ENCODE measurements around the gene MESP1.
"Not testable (repeated sequence)": the region's sequence is repeated elsewhere in the genome, so short reads cannot be mapped to it uniquely, and the experiment has no call there.

Gene MESP1, protein sequence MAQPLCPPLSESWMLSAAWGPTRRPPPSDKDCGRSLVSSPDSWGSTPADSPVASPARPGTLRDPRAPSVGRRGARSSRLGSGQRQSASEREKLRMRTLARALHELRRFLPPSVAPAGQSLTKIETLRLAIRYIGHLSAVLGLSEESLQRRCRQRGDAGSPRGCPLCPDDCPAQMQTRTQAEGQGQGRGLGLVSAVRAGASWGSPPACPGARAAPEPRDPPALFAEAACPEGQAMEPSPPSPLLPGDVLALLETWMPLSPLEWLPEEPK

DNA sequence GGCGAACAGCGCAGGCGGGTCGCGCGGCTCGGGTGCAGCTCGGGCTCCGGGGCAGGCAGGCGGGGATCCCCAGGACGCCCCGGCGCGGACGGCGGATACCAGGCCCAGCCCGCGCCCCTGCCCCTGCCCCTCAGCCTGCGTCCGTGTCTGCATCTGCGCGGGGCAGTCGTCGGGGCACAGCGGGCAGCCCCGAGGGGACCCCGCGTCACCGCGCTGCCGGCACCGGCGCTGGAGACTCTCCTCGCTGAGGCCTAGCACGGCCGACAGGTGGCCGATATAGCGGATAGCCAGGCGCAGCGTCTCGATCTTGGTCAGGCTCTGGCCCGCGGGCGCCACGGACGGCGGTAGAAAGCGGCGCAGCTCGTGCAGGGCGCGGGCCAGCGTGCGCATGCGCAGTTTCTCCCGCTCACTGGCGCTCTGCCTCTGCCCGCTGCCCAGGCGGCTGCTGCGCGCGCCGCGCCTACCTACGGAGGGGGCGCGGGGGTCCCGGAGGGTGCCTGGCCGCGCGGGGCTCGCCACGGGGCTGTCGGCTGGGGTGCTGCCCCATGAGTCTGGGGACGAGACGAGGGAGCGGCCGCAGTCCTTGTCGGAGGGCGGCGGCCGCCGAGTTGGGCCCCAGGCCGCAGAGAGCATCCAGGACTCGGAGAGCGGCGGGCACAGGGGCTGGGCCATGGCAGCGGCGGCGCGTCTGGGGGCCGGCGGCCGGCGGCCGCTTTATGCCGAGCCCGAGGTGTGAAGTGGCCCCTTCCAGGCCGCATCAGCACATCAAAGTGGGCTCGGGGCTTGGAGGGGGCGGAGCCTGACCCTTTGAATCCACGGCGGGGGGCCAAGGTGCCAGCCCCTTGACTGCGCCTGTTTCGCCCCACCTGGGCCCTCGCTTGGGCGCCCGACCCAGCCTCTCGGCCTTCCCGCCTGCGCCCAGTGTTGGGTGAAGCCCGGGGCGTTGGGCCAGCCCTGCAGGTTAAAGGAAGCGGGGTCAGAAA, at the start of gene MESP1:
Gene MESP1 (minus strand): TSS at position 690 of the 983 bp plus-strand sequence. CDS start 18 bp downstream, at position 672.
- peak; percentile 73 to 85 (median 78) for DNase-seq (ENCODE audit: low read depth in 3 of 3)

DNA sequence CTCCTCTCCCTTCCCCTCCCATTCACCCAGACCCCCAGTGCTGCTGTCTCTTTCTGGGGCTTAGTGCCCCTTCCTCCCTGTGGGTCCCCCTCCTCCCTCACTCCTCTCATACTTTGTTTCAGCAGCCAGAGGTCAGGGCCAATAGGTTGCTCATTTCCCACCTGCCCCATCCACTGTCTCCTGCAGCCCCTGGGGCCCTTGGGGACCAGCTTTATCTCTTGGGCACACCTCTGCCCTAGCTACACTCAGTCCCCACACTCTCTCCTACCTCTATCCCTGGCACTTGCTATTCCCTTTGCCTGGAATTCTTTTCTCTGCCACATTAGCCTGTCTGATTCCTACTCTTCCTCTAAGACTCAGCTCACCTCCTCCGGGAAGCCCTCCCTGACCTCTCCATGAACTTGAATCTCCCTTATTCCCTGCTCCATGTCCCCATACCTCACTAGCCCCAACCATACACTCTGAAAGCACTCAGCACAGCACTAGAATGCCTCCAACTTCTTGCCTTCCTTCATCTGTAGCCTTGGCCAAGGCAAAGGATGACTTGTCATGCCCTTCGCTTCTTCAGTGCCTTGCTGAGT, 49.0 kb upstream of the MESP1 start:
- no peak for DNase-seq (ENCODE audit: low read depth in 3 of 3)

DNA sequence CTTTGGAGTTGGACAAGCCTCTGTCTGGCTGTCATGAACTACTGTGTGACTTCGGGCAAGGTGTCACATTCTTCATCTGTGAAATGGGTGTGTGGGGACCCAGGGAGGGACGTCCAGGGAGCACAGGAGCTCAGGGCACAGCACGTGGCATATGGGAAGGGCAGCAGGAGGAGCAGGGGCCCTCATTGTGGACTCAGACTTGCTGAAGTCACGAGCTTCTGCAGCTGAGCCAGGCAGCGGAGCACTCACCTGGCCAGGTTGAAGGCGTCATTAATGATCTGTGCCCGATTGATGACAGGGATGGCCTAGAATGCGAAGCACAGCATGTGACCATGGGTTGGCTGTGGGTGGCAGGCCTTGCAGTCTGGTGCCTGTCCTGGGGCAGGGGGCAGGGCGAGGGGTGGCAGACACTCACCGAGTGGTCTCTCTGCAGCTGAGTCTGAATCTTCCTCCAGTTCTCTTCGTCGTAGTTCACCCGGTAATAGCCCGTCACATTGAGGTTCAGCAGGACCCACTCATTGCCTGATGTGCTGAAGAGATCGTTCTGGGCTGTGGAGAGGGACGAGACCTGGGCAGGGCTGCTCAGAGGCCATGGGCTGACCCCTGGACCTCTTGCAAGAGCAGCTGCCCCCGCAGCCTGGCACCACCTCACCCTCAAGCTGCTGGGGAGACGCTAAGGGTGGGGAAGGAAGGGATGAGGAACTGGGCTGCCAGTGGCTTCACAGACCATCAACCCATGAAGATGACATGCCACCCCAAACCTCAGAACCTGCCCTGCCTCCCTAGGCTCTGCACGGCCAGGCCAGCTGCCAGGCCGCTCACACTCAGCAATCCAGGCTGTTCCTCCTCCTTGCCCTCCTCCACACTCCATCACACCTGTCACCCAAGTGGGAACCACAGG, 48.2 kb upstream of the MESP1 start:
- DNase-seq (ENCODE audit: low read depth in 3 of 3) = no peak

DNA sequence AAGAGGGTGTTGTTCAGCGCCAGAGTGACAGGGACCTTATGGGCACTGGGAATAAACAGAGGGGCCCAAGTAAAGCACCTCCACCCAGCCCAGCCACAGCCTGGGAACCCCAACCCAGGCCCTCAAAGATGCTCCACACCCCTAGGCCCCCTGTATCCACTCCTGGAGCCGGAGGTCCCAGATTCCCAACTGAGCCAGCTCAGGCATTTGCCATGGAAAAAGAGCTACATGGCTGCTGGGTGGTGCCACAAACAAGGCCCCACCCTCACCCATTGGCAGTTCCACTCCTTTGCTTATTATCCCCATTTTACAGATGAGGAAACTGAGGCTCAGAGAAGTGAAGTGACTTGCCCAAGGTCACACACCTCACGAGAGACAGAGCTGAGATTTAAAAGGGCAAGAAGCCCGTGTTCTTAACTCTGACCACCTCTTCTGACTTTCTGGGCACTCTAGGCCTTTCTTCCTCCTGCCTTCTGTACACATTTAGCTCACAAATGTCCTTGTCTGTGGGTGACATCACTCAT, 46.7 kb upstream of the MESP1 start:
- no peak for DNase-seq (ENCODE audit: low read depth in 3 of 3)

DNA sequence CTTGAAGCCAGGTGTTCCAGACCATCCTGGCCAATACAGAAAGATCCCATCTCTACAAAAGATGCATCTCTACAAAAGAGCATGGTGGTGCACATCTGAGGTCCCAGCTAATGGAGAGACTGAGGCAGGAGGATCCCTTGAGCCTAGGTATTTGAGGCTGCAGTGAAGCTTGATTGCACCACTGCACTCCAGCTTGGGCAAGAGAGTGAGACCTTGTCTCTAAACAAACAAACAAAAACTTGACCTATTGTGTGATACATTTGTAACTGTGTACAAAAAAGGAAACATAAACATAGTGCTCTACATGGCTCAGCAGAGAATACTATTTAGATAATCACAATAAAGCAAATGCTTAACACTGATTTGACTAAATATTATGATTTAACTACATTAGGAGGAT, 44.9 kb upstream of the MESP1 start:
- no peak for DNase-seq (ENCODE audit: low read depth in 3 of 3)

DNA sequence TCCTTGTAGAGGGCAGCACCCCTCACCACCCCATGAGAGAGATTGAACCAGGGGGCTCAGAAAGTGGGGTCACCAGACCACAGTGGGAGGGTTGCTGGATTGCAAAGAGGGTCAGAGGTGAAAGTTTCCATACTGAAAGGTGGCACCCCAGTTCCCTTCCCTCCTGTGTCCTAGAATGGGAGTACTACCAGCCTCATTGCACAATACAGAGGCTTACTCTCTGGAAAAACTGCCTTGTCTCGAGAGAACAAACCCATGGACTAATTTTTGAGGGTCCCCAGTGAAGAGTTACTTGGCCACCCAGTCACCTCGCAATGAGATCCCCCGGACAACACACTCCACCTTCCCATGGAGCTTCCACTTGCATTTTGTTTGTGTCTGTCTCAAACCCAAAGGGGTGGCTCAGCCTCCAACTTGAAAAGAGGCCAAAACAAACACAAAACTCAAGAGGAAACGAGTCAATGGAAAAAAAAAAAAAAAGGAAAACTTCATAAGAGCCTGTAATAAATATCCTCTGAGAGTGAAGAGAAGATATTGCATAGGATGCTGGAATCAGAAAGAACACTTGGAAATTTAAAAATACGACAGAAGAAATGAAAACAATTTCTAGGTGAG, 43.7 kb upstream of the MESP1 start:
- no peak for DNase-seq (ENCODE audit: low read depth in 3 of 3)

DNA sequence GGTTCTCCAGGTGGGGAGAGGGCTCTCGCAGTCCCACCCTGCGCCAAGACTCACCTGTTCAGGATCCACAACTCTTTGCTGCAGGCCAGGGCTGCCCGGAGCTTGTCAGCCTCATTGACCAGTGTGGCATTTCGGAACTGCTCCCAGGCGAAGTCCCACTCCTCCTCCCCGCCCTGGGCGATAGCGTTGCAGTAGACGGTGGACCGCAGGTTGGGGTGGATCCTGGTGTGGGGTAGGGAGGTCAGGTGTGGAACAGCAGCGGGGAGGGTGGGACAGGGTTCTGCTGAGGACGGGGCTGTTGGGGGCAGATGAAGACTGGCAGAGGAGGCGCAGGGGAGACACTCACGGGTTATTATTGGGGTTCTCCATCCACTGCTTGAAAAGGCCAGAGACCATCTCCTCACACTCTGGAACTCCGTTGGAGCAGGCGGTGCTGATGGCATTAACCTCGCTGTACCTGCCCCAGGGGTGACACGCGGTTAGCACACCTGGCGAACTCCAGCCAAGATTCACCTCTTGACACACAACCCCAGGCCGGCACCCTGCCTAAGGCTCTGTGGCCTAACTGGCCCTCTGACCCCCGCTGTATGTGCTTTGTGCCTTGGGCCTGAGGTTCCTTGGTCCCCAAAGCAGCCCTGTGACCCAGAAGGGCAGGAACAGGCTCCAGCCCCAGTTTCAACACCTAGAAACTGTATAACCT, 41.2 kb upstream of the MESP1 start:
- DNase-seq (ENCODE audit: low read depth in 3 of 3) = no peak

DNA sequence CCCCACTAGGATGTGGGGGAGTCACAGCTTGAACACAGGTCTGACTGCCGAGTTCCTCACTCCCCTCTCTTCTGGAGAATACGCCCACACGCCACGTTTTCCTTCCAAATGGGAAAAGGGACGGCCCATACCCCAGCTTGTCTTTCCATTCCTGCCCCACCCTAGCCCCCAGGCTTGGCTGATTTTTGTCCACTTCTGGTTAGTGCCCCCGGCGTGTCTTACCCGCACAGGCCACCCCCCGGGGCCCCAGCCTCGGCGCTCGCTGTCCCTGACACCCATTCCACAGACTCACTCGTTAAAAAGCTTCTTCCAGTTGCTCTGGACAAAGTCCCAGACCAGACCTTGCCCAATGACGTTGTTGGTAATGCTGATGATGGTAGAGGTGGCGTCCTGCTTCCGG, 39.6 kb upstream of the MESP1 start:
- no peak for DNase-seq (ENCODE audit: low read depth in 3 of 3)

DNA sequence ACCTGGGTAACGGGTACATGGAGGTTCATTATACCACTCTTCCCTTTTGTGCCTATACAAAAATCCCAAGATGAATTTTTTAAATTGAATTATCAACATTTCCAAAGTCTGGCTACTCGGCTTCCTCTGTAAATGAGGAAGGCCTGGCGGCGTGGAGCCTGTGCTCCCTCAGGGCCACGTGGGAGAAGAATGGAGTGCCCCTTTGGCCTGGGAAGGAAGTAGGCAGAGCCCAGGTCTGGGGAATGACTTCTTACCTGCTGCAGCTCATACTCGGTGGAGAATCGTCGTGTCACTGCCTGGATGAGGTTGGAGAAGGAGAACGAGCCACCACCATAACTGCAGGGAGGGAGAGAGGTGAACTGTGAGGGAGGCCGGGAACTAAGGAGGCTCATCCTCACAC, 39.2 kb upstream of the MESP1 start:
- no peak for DNase-seq (ENCODE audit: low read depth in 3 of 3)

DNA sequence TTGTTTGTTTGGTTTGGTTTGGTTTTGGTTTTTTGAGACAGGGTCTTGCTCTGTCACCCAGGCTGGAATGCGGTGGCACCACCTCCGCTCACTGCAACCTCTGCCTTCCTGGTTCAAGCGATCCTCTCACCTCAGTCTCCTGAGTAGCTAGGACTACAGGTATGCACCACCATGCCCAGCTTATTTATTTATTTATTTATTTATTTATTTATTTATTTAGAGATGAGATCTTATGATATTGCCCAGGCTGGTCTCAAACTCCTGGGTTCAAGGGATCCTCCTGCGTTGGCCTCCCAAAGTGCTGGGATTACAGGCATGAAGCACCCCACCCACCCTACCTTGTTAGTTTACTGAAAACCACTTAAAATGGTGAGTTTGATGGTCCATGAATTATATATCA, 37.5 kb upstream of the MESP1 start:
- DNase-seq (ENCODE audit: low read depth in 3 of 3) = not testable (repeated sequence)

DNA sequence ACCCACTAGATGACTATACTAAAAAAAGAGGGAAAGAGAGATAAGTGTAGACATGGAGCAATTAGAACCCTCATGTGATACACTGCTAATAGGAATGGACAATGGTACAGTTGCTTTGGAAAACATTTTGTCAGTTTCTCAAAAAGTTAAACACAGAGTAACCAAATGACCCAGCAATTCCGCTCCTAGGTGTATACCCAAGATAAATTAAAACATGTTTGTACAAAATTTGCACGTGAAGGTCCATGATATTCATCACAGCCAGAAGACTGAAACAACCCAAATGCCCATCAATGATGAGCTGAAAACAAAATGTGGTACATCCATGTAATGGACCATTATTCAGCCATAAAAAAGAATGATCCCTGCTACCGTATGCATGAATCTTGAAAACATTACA, 36.9 kb upstream of the MESP1 start:
- DNase-seq (ENCODE audit: low read depth in 3 of 3) = no peak

DNA sequence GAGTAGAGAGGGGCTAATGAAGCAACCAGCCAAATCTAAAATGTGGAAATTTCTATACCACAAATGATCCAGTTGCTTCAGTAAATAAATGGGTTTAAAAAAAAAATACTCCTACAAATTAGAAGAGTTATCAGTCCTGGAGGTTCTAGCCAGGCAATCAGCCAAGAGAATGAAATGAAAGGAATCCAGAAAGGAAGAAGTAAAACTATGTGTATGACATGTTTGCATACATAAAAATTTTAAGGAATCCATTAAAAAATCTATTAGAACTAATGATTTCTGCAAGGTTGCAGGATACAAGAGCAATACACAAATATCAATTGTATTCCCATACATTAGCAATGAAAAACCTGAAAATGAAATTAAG, 34.7 kb upstream of the MESP1 start:
- DNase-seq (ENCODE audit: low read depth in 3 of 3) = no peak

DNA sequence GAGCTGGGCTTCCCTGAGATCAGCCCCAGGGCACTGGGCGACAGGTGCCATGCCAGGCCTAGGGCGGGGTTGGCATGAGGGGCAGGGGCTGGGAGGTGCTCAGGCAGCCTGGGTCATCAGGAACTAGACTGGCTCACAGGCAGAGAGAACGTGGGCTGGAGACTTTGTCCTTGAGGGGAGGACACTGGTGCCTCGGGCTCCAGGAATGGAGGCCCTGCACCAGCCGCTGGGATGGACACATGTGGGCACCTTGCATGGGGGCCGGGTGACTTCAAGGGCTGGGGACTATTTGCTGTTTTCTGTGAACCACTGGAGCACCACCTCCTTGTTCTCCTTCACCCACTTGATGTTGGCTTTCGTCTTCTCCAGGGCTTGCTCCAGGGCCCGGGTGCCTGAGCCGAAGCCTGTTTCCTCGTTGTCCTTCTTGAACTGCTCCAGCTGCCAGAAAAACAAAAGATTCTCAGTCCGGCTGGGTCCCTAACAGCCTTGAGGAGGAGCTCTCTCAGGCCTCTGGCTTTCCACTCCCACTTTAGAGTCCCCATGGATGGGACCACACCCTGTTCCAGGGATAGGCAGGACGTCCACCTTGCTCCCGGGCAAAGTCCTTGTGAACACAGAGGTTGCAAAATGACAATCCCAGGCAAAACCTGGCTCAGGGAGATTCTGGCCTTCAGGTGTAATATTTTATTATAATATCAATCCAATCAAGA, 34.2 kb upstream of the MESP1 start:
- DNase-seq (ENCODE audit: low read depth in 3 of 3) = no peak

DNA sequence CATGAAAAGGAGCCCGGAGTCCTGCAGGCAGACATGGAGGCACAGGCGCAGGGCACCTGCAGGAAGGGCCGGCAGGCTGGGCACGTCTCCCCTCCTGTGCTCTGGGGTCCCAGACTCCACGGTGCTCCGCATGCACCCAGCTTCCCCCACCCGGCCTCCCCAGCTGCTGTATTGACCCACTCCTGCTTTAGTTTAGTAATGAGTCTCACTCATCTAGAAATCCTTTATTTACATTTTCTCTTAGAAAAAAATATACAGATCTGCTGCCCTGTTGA, 33.6 kb upstream of the MESP1 start:
- no peak for DNase-seq (ENCODE audit: low read depth in 3 of 3)

DNA sequence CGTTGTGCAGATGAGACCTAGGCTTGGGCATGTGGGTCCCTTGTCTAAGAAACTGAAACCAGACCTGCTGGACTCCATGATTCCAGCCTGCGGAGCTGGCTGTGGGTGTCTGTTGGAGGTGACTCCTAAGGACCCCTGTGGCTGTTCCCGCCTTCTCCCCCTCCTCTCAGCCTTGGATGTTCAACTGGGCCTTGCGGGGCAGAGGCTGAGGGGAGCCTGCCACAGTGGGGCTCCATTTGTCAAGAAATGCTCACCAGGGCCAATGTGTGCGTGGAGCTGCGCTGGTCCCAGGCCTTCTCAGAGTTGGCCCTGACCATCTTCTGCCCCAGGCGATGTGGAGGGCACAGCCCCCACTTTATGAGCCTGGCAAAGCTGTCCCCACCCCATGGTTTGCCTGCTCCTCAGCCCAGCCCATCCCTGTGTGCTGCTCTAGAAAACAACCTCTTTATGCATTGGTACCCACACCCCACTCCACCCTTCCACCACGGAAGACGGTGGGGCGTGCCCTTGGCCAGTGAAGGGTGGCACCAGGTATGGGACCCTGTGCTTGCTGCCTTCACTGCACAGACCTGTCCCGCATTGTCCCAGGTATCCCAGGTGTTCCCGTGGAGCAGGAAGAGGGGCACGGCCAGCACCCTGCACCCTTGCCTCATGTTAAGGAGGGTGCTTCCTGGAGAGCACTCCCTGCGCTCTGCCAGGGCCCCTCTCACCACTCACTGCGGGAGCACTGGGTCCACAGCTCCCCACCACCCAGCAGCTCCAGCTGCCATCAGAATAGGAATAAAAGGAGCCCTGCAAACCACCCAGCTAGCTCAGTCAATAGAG, 33.0 kb upstream of the MESP1 start:
- DNase-seq (ENCODE audit: low read depth in 3 of 3) = no peak

DNA sequence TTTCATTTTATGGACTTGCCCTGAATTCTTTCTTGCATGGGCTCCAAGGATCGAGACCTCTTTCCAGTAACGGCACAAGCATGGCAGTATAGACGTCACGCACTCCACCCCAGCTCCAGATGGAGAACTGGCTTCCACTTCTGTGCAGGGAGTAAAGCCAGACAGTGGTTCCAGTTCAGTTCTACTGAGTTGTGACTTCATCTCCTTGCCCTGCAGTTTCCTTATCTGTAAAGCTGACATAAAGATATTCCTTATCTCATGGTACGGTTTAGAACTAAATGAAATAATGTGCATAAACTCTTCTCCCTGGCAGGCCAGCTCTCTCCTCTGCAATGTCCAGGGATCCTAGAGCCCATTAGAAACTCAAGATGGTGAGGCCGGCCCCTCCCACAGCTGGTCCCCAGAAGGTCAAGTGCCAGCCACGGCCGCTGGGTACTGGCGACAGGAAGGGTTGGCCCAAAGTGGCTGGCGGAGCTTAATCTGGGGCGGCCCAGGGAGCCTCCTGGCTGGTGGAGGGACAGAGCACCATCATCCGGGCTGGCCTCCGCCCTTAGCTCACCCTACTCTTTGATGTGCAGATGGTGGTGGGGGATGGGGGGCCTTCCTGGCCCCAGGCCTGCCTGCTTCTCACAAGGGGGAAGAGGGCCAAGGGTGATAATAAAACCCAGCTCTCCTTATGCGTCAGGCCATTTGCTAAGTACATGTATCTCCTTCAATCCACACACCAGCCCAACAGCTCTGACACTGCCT, 32.2 kb upstream of the MESP1 start:
- DNase-seq (ENCODE audit: low read depth in 3 of 3) = no peak

DNA sequence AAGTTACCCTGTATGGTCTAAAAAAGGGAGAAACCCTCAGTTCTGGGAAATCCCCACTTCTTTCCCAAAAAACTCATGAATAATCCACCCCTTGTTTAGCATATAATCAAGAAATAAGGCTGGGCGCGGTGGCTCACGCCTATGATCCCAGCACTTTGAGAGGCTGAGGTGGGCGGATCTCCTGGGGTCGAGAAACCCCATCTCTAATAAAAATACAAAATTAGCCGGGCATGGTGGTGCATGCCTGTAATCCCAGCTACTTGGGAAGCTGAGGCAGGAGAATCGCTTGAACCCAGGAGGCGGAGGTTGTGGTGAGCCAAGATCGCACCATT, 31.5 kb upstream of the MESP1 start:
- DNase-seq (ENCODE audit: low read depth in 3 of 3) = not testable (repeated sequence)

DNA sequence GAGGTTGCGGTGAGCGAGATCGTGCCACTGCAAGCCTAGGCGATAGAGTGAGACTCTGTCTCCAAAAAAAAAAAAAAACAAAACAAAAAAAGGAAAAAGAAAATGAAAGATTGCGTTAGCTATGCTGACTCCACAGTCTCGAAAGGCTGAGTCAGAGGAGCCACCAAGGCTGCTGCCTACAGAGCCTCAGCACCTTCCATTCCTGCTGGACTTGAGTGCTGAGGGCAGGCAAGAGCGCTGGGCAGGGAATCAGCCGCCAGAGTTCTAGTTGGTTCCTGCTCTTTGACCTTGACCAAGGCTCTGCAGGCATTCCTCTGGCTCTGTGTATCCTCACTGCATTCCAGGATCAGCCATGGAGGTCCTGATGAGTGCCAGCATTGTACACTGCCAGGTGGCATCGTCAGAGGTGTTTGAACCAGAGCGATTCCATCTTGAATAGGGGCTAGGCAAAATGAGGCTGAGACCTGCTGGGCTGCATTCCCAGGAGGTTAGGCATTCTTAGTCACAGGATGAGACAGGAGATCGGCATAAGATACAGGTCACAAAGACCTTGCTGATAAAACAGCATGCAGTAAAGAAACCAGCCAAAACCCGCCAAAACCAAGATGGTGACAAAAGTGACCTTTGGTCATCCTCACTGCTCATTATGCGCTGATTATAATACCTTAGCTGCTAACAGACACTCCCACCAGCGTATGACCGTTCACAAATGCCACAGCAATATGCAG, 31.0 kb upstream of the MESP1 start:
- DNase-seq (ENCODE audit: low read depth in 3 of 3) = no peak

All from stimulated activated CD4-positive, alpha-beta T cell treated with anti-CD3 and anti-CD28 coated beads, TNF-alpha, amount 100 ng/mL, for 24 hours (primary cell).